Erythroblast (primary cell): ENCODE data around the gene OSBPL10.

Experiments used
- GATA1 ChIP-seq: IDR thresholded peaks from 2 replicates; pipeline ENCODE4 v1.6.1; 2011; ENCODE audit warnings: low read depth, mild to moderate bottlenecking, control low read depth, low read length, moderate library complexity
- POLR2A ChIP-seq: IDR thresholded peaks from 2 replicates; pipeline ENCODE4 v1.6.1; 2011; ENCODE audit warnings: mild to moderate bottlenecking, low read length

DNA sequence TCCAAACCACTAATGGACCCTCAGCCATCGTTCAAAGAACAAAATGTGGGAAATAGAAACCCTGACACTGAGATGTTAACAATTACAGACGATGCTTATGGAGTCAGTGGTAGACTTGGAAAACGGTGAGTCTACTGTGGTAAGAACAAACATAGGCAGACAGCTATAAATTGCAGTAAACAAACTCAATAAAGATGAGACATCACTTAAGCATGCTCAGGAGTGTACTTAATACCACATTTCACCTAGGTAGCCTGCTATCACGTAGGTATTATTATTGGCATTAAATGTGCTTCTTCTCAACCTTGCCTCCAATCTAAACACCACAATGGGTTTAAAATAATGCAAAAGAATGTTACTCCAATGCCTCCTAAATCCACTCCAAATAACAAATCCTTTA, 2.5 kb downstream of the OSBPL10 start:
- TF ChIP-seq POLR2A (no peak), GATA1 (no peak)
